Mesodermal cell (in vitro differentiated cells): ENCODE measurements around the gene ANKRD29.

Experiments used
- H3K27ac ChIP-seq: 2 replicates; pipeline ENCODE4 v1.7.0; 2013; ENCODE audit warnings: mild to moderate bottlenecking, low read depth, low read length, moderate library complexity; ENCODE audit not compliant: severe bottlenecking
- H3K36me3 ChIP-seq: 2 replicates; pipeline ENCODE4 v1.7.1; 2013; ENCODE audit warnings: mild to moderate bottlenecking, low read length, moderate library complexity; ENCODE audit not compliant: control insufficient read depth, insufficient read depth
- H3K4me1 ChIP-seq: one replicate; pipeline ENCODE4 v1.7.1; 2013; ENCODE audit warnings: mild to moderate bottlenecking, low read length; ENCODE audit not compliant: insufficient read depth, control insufficient read depth, poor library complexity, severe bottlenecking
- H3K4me3 ChIP-seq: 2 replicates; pipeline ENCODE4 v1.7.0; 2013; ENCODE audit warnings: low read length, control low read depth, mild to moderate bottlenecking; ENCODE audit not compliant: insufficient read depth, poor library complexity, severe bottlenecking; ENCODE audit errors: extremely low read depth
- H3K9me3 ChIP-seq: 2 replicates; pipeline ENCODE4 v1.7.1; 2013; ENCODE audit warnings: mild to moderate bottlenecking, low read length, moderate library complexity; ENCODE audit not compliant: control insufficient read depth
- WGBS, 2 experiments: methylation state at CpG; one replicate each; pipeline ENCODE4 v1.1.5; 2013; ENCODE audit warnings: missing lambda C conversion rate in 2 of 2; ENCODE audit not compliant: insufficient coverage in 2 of 2; 5-methylcytosine and 5-hydroxymethylcytosine counted together

The ANKRD29 gene

DNA sequence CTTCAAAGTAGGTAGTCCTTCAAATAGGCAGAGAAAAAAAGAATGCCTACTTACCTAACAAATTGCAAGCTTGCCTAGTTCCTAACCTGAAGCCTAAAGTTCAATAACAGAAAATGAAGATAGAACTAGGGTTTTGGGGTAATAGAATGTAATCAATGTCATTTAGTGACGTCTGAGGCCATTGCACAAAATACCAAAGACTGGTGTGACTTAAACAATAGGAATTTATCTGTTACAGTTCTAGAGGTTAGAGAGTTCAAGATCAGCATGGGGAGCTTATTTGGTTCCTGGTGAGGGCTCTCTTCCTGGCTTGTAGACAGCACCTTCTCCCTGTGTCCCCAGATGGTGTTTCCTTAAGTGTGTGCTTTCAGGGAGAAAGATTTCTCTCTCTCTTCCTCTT is 71.7 kb downstream of the ANKRD29 start:
- H3K4me1 ChIP-seq: peaks cover 2% of the 10 kb centered on the region
- 0% methylated on average over 1 of the region's 1 CpG; no CpG with 5 or more reads in 1 of the 2 experiments for WGBS, 2 experiments
- no peak overlapping the region for H3K27ac ChIP-seq
- no peaks in the 10 kb centered on the region for H3K9me3 ChIP-seq
- no peak overlapping the region for H3K4me3 ChIP-seq
- H3K36me3 ChIP-seq: no peaks in the 10 kb centered on the region

DNA sequence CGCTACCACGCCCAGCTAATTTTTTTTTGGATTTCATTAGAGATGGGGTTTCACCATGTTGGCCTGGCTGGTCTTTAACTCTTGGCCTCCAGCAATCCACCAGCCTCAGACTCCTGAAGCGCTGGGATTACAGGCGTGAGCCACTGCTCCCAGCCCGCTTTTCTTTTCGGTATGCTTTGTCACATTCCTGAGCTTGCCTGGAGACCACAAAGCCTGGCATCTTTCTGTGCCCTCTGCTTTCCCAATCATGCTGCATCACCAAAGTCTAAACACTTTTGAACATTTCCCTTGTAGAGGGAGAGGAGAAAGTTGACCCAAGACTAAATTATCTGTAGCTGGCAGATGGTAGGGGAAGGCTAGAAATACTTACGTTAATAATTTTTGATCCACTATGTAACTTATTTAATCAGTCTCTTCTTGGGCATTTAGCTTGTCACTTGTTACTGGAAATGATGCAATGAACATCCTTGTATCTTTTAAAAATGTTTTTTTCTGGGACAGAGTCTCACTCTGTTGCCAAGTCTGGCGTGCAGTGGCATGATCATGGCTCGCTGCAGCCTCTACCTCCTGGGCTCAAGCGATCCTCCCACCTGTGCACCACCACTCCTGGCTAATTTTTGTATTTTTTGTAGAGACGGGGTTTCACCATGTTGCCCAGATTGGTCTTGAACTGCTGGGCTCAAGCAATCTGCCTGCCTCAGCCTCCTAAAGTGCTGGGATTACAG is 73.7 kb downstream of the ANKRD29 start:
- H3K36me3 ChIP-seq: peaks cover 5% of the 10 kb centered on the region
- WGBS, 2 experiments: 76 to 83% methylated on average over 5 to 8 of the region's 11 CpGs
- H3K27ac ChIP-seq: no peak overlapping the region
- no peak overlapping the region for H3K4me3 ChIP-seq
- no peaks in the 10 kb centered on the region for H3K9me3 ChIP-seq
- H3K4me1 ChIP-seq: peaks cover 5% of the 10 kb centered on the region

- Histone ChIP-seq H3K36me3 (peaks cover 22% of the 10 kb centered on the region), H3K27ac (peak overlapping the region; percentile 100), H3K4me1 (peaks cover 16% of the 10 kb centered on the region), H3K9me3 (no peaks in the 10 kb centered on the region), H3K4me3 (peak overlapping the region; percentile 95)
- 63% methylated on average over 6 of the region's 7 CpGs for WGBS, 2 experiments
Observed at GRCh38 chr18:23587220-23587642, 75.5 kb downstream of the ANKRD29 start.

GRCh38 chr18:23586249-23587196 is 76.2 kb downstream of the ANKRD29 start, which contains the start of gene NPC1:
NPC1 (minus strand) TSS chr18:23586506; CDS start chr18:23586343, 163 bp downstream.
- Histone ChIP-seq H3K4me3 (peak within 1 kb of the TSS; percentile 95), H3K27ac (peak within 1 kb of the TSS; percentile 100), H3K4me1 (peaks cover 16% of the 10 kb centered on the region), H3K9me3 (no peaks in the 10 kb centered on the region), H3K36me3 (peaks cover 29% of the 10 kb centered on the region)
- 0% methylated on average over 59 to 80 of the region's 95 CpGs for WGBS, 2 experiments

- peak overlapping the region; percentile 95 for H3K4me3 ChIP-seq
- peak overlapping the region; percentile 100 for H3K27ac ChIP-seq
- 0% methylated on average over 8 to 12 of the region's 14 CpGs for WGBS, 2 experiments
- H3K36me3 ChIP-seq: peaks cover 35% of the 10 kb centered on the region
- H3K4me1 ChIP-seq: peaks cover 16% of the 10 kb centered on the region
- H3K9me3 ChIP-seq: no peaks in the 10 kb centered on the region
Observed at GRCh38 chr18:23585897-23586248, 76.8 kb downstream of the ANKRD29 start.

- peak overlapping the region; percentile 100 for H3K27ac ChIP-seq
- 24 to 39% methylated on average over 10 to 14 of the region's 19 CpGs for WGBS, 2 experiments
Observed at GRCh38 chr18:23585007-23585871, 77.5 kb downstream of the ANKRD29 start.

DNA sequence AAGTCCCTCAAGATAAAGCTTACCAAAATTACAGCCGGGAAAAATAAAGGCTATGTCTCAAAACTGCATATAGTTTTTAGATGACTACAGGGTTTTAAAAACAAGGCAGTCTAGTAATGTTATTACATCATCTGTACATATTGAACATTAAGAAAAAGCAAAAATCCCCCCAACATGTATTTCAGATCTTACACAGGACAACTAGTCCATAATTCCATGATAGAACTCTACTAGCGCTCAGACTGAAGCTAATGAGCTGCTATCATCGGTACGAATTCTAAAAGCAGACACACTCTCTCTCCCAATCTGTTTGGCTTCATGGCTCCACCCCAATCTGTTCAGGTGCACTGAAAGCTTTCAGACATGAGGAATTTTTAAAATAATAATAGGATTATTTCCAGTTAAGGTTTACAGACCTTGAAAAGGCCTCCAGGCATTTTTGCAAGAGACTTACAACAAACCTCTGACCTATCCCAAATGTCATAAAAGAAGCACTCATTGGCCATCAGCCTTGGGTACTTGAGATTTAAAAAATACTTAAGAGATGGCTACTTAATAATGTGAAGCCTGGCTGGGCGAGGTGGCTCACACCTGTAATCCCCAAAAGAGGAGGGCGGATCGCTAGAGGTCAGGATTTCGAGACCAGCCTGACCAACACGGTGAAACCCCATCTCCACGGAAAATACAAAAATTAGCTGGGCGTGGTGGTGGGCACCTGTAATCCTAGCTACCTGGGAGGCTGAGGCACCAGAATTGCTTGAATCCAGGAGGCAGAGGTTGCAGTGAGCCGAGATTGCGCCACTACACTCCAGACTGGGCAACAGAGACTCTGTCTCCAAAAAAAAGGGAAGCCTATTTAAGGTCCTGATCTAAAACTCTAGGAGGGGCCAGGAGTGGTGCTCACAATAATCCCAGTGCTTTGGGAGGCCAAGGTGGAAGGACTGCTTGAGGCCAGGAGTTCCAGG is 78.4 kb downstream of the ANKRD29 start:
- peak overlapping the region; percentile 95 for H3K4me3 ChIP-seq

More at GRCh38 chr18:23585007-23585871, 77.5 kb downstream of the ANKRD29 start:
- Histone ChIP-seq H3K4me3 (peak overlapping the region; percentile 95), H3K36me3 (peaks cover 41% of the 10 kb centered on the region), H3K4me1 (peaks cover 16% of the 10 kb centered on the region), H3K9me3 (no peaks in the 10 kb centered on the region)

GRCh38 chr18:23583071-23583865 is 79.4 kb downstream of the ANKRD29 start:
- Histone ChIP-seq H3K27ac (no peak overlapping the region), H3K4me3 (no peak overlapping the region), H3K36me3 (peaks cover 51% of the 10 kb centered on the region), H3K9me3 (no peaks in the 10 kb centered on the region), H3K4me1 (peaks cover 16% of the 10 kb centered on the region)
- 89 to 91% methylated on average over 3 to 4 of the region's 5 CpGs for WGBS, 2 experiments

More for the DNA sequence above, 78.4 kb downstream of the ANKRD29 start:
- no peak overlapping the region for H3K27ac ChIP-seq
- 89 to 97% methylated on average over 10 to 12 of the region's 13 CpGs for WGBS, 2 experiments
- H3K4me1 ChIP-seq: peaks cover 16% of the 10 kb centered on the region
- H3K36me3 ChIP-seq: peaks cover 44% of the 10 kb centered on the region
- no peaks in the 10 kb centered on the region for H3K9me3 ChIP-seq
